Measurements from ENCODE around the gene PARD3B. TPM values are rescaled to one million over a fixed set of nuclear protein-coding genes. Genes with fewer than 3 reads are reported as not detected.
"Not testable (repeated sequence)": the region's sequence is repeated elsewhere in the genome, so short reads cannot be mapped to it uniquely, and the experiment has no call there.

Gene PARD3B
- total RNA-seq, 1 donor from 2014 or later = 4.5 TPM

GRCh38 chr2:205197468-205198139, 652.3 kb downstream of the PARD3B start:
- FAIRE-seq = no peak

GRCh38 chr2:205198140-205198525, 652.9 kb downstream of the PARD3B start:
- FAIRE-seq (no peak), DNase-seq (ENCODE audit: low spot score in 2 of 2) (no peak)

More at GRCh38 chr2:205197468-205198139, 652.3 kb downstream of the PARD3B start:
- no peak for DNase-seq (ENCODE audit: low spot score in 2 of 2)

- FAIRE-seq (no peak), DNase-seq (ENCODE audit: low spot score in 2 of 2) (no peak)
These were observed 654.0 kb downstream of the PARD3B start for GRCh38 chr2:205199165-205199850.

GRCh38 chr2:205210494-205210893, 665.2 kb downstream of the PARD3B start:
- FAIRE-seq (no peak), DNase-seq (ENCODE audit: low spot score in 2 of 2) (no peak)

- FAIRE-seq (no peak), DNase-seq (ENCODE audit: low spot score in 2 of 2) (no peak)
These were observed 667.1 kb downstream of the PARD3B start for GRCh38 chr2:205212357-205212756.

GRCh38 chr2:205216092-205216491, 670.8 kb downstream of the PARD3B start:
- no peak for FAIRE-seq

GRCh38 chr2:205216580-205216979, 671.3 kb downstream of the PARD3B start:
- FAIRE-seq (no peak), DNase-seq (ENCODE audit: low spot score in 2 of 2) (no peak)

More at GRCh38 chr2:205216092-205216491, 670.8 kb downstream of the PARD3B start:
- DNase-seq (ENCODE audit: low spot score in 2 of 2) = no peak

GRCh38 chr2:205217004-205217403, 671.7 kb downstream of the PARD3B start:
- FAIRE-seq = no peak
- no peak for DNase-seq (ENCODE audit: low spot score in 2 of 2)

GRCh38 chr2:205218056-205218455, 672.8 kb downstream of the PARD3B start:
- FAIRE-seq = peak; percentile 8
- DNase-seq (ENCODE audit: low spot score in 2 of 2) = no peak

- not testable (repeated sequence) for FAIRE-seq; DNase-seq (ENCODE audit: low spot score in 2 of 2)
These were observed 673.5 kb downstream of the PARD3B start for GRCh38 chr2:205218816-205219215.

GRCh38 chr2:205220559-205220958, 675.3 kb downstream of the PARD3B start:
- no peak for DNase-seq (ENCODE audit: low spot score in 2 of 2)

GRCh38 chr2:205232086-205232485, 686.8 kb downstream of the PARD3B start:
- FAIRE-seq (no peak), DNase-seq (ENCODE audit: low spot score in 2 of 2) (no peak)

More at GRCh38 chr2:205220559-205220958, 675.3 kb downstream of the PARD3B start:
- FAIRE-seq = no peak

- no peak for DNase-seq (ENCODE audit: low spot score in 2 of 2)
- FAIRE-seq = no peak
These were observed 690.2 kb downstream of the PARD3B start for GRCh38 chr2:205235434-205235833.

GRCh38 chr2:205237524-205237923, 692.2 kb downstream of the PARD3B start:
- DNase-seq (ENCODE audit: low spot score in 2 of 2) = no peak

GRCh38 chr2:205245001-205245400, 699.7 kb downstream of the PARD3B start:
- no peak for FAIRE-seq

More at GRCh38 chr2:205237524-205237923, 692.2 kb downstream of the PARD3B start:
- FAIRE-seq = no peak

GRCh38 chr2:205245652-205246051, 700.4 kb downstream of the PARD3B start:
- FAIRE-seq = no peak
- DNase-seq (ENCODE audit: low spot score in 2 of 2) = peak in 1 of 2 donors; percentile 17

More at GRCh38 chr2:205245001-205245400, 699.7 kb downstream of the PARD3B start:
- DNase-seq (ENCODE audit: low spot score in 2 of 2) = no peak

- DNase-seq (ENCODE audit: low spot score in 2 of 2) (no peak), FAIRE-seq (no peak)
These were observed 713.8 kb downstream of the PARD3B start for GRCh38 chr2:205259121-205259520.

GRCh38 chr2:205261516-205262020, 716.3 kb downstream of the PARD3B start:
- FAIRE-seq (no peak), DNase-seq (ENCODE audit: low spot score in 2 of 2) (no peak)

GRCh38 chr2:205267323-205267722, 722.0 kb downstream of the PARD3B start:
- DNase-seq (ENCODE audit: low spot score in 2 of 2) (no peak), FAIRE-seq (no peak)

GRCh38 chr2:205270689-205271088, 725.4 kb downstream of the PARD3B start:
- DNase-seq (ENCODE audit: low spot score in 2 of 2) (no peak), FAIRE-seq (no peak)

- no peak for DNase-seq (ENCODE audit: low spot score in 2 of 2)
- FAIRE-seq = no peak
These were observed 727.9 kb downstream of the PARD3B start for GRCh38 chr2:205273148-205273547.

GRCh38 chr2:205273627-205274026, 728.4 kb downstream of the PARD3B start:
- no peak for FAIRE-seq
- DNase-seq (ENCODE audit: low spot score in 2 of 2) = no peak

Measured in frontal cortex (tissue), 4 donors.